ENCODE data around the gene IKZF3.
"Not testable (repeated sequence)": the region's sequence is repeated elsewhere in the genome, so short reads cannot be mapped to it uniquely, and the experiment has no call there.

The IKZF3 gene

DNA sequence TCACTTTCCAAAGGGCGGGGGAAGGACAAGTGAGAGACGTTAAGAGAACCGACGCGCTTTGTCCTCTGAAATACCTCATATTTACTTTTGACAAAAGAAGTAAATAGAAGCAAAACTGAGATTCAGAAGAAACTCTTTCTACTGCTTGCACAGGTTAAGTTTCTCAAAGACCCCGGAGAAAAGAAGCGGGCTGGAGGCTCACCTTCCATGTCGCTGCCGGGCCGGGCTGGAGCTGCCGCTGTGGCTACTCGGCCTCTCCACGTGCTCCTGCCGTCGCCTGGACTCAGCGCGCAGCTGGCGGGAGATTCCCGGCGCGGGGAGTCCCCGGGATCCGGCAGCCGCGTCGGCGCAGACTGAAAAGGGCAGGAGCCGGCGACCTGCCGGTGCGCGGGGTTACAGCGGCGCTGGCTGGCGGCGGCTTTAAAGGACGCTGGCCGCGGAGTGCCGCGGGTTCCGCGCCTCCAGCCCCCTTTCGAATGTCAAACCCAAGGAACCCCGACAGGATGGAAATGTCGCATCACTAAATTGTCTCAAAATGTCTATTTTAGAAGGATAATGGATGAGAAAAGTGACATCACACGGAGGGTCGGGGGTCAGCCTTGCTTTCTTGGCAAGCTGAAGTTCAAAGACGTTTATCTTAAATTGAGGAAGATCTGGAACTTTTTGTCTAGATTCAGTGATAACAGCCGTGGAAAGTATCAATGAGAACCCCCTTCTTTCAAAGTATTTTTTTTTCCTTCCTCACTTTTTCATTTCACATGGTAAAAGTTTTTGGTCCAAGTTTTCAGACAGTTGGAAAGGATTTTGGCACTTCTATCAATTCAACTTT lies at the start of gene IKZF3:
Gene IKZF3, minus strand, starts transcription at position 395 of the 829 bp plus-strand sequence. Its CDS starts 186 bp downstream, at position 209.
- peaks cover 70% of the 10 kb centered on the region for H3K4me1 Mint-ChIP-seq (ENCODE audit: low read depth)
- peak within 1 kb of the TSS; percentile 99 for H3K27ac Mint-ChIP-seq
- H3K36me3 Mint-ChIP-seq: peaks cover 4% of the 10 kb centered on the region
- H3K27me3 Mint-ChIP-seq: no peaks in the 10 kb centered on the region
- no peaks in the 10 kb centered on the region for H3K9me3 Mint-ChIP-seq (ENCODE audit: low read depth)
- H3K4me3 Mint-ChIP-seq: peak within 1 kb of the TSS; percentile 98

DNA sequence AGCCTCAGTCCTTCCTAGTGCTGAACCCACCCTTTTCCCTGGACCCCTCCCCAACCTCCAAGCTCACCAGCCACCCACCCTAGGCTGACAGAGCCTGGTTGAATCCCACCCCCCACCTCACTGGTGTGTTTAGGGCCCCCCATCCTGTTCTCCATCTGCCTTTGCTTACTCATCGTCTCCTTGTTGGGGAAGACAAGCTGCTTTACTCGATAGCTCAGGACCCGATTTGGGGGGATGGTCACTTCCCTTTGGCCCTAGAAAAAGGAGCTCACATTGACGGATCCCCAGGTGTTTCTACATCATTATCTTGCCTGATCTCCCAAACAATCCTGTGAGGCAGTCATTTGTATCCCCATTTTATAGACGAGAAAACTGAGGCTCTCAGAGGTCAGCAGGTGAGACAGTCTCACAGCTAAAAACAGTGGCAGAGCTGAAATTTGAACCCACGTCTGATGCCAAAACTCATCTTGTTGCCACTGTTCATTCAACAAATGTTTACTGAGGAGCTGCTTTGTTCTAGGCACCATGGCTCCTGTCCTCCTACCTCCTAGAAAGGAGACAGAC lies 44.8 kb upstream of the IKZF3 start:
- H3K27me3 Mint-ChIP-seq: no peaks in the 10 kb centered on the region
- H3K4me1 Mint-ChIP-seq (ENCODE audit: low read depth): peaks cover 6% of the 10 kb centered on the region
- no peak overlapping the region for H3K27ac Mint-ChIP-seq
- no peak overlapping the region for H3K4me3 Mint-ChIP-seq
- no peaks in the 10 kb centered on the region for H3K9me3 Mint-ChIP-seq (ENCODE audit: low read depth)
- H3K36me3 Mint-ChIP-seq: peaks cover 24% of the 10 kb centered on the region

DNA sequence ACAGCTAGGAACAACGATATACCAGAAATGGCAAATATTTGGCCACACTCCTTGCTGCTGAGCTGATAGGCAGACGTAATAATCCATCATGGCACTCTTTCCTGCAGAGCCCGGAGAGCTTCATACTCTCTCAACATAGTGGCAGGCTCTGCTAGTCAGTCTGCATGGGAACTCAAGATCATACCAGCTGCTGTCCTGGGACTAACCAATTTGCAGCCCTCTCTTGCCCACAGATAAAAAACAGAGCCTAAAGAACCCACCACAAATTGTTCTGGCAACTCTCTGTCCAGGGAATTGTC lies 40.8 kb upstream of the IKZF3 start:
- H3K27ac Mint-ChIP-seq: peak overlapping the region; percentile 61
- H3K4me3 Mint-ChIP-seq: no peak overlapping the region
- H3K9me3 Mint-ChIP-seq (ENCODE audit: low read depth): no peaks in the 10 kb centered on the region
- peaks cover 16% of the 10 kb centered on the region for H3K4me1 Mint-ChIP-seq (ENCODE audit: low read depth)
- H3K27me3 Mint-ChIP-seq: no peaks in the 10 kb centered on the region
- peaks cover 17% of the 10 kb centered on the region for H3K36me3 Mint-ChIP-seq

DNA sequence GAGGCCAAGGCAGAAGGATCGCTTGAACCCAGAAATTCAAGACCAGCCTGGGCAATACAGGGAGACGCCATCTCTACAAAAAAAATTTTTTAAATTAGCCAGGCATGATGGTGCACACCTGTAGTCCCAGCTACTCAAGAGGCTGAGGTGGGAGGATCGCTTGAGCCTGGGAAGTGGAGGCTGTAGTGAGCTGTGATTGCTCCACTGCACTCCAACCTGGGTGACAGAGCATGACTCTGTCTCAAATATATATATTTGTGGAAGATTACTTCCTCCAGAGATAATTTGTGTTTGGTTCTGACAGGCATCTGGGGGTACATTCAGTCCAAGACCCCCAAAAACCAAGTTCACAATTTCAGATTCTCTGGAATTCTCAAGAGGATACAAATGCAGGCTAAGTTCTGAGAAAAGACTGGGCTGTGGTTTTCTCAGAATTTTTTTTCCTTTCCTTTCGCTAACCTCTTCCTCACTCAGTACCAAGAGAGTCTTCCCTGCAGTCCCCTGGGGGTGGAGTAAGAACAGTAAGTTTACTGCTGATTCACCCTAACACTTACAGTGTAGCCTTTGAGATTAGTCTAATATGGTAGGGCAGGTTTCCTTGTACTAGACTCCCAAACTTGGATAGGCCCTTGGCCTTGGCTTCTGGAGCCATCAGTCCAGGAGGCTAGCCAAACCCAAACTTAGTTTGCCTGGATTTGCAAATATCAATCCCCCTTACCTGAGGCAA lies 39.2 kb upstream of the IKZF3 start:
- no peaks in the 10 kb centered on the region for H3K9me3 Mint-ChIP-seq (ENCODE audit: low read depth)
- no peaks in the 10 kb centered on the region for H3K27me3 Mint-ChIP-seq
- peak overlapping the region; percentile 58 for H3K4me3 Mint-ChIP-seq
- peaks cover 23% of the 10 kb centered on the region for H3K36me3 Mint-ChIP-seq
- peak overlapping the region; percentile 64 for H3K27ac Mint-ChIP-seq
- H3K4me1 Mint-ChIP-seq (ENCODE audit: low read depth): peaks cover 16% of the 10 kb centered on the region

DNA sequence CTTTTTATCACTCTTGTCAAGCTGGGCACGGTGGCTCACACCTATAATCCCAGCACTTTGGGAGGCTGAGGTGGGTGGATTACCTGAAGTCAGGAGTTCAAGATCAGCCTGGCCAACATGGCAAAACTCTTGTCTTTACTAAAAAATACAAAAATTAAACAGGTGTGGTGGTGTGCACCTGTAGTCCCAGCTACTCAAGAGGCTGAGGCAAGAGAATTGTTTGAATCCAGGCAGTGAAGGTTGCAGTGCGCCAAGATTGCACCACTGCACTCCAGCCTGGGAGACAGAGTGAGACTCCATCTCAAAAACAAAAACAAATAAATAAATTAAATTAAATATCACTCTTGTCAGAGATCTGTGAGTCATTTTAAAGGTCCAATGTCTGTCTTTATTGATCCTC lies 37.9 kb upstream of the IKZF3 start:
- not testable (repeated sequence) for H3K4me3 Mint-ChIP-seq; H3K27me3 Mint-ChIP-seq; H3K27ac Mint-ChIP-seq; H3K9me3 Mint-ChIP-seq (ENCODE audit: low read depth)
- Mint-ChIP-seq H3K4me1 (ENCODE audit: low read depth) (peaks cover 16% of the 10 kb centered on the region), H3K36me3 (peaks cover 19% of the 10 kb centered on the region)

DNA sequence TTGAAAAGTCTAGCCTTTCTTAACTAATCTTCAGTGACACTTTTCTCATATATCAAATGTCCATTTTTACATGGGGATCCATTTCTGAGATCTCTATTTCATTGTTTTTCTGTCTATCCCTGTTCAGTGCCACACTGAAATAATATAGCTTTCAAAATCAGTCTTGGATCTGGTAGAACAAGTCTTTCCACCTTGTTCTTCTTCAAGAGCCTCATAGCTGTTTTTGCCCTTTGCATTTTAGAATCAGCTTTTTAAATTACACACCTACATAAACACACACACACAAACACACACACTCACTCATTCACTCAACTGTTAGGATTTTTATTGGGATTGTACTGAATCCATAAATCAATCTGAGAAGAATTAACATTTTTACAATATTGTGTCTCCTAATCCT lies 35.1 kb upstream of the IKZF3 start:
- Mint-ChIP-seq H3K9me3 (ENCODE audit: low read depth) (no peaks in the 10 kb centered on the region), H3K36me3 (peaks cover 6% of the 10 kb centered on the region), H3K4me1 (ENCODE audit: low read depth) (peaks cover 19% of the 10 kb centered on the region), H3K4me3 (no peak overlapping the region), H3K27me3 (no peaks in the 10 kb centered on the region), H3K27ac (no peak overlapping the region)

DNA sequence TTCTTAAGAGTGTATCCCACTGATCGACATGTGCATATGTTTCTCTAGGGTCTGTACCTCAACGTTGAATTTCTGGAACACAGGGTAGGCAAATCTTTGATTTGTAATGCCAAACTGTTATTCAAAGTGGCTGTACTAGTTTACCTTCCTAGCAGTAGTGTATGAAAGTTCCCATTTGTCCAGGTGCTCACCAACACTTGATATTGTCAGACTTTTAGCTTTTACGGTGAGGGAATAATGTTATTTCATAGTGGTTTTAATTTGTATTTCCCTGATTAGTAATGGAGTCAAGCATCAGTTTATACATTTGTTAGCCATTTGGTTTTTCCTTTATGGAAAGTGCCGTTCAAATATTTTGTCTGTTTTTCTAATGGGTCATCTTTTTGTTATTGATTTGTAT lies 34.0 kb upstream of the IKZF3 start:
- H3K9me3 Mint-ChIP-seq (ENCODE audit: low read depth): no peaks in the 10 kb centered on the region
- H3K27me3 Mint-ChIP-seq: no peaks in the 10 kb centered on the region
- H3K36me3 Mint-ChIP-seq: peaks cover 6% of the 10 kb centered on the region
- no peak overlapping the region for H3K27ac Mint-ChIP-seq
- H3K4me3 Mint-ChIP-seq: no peak overlapping the region
- H3K4me1 Mint-ChIP-seq (ENCODE audit: low read depth): peaks cover 12% of the 10 kb centered on the region

DNA sequence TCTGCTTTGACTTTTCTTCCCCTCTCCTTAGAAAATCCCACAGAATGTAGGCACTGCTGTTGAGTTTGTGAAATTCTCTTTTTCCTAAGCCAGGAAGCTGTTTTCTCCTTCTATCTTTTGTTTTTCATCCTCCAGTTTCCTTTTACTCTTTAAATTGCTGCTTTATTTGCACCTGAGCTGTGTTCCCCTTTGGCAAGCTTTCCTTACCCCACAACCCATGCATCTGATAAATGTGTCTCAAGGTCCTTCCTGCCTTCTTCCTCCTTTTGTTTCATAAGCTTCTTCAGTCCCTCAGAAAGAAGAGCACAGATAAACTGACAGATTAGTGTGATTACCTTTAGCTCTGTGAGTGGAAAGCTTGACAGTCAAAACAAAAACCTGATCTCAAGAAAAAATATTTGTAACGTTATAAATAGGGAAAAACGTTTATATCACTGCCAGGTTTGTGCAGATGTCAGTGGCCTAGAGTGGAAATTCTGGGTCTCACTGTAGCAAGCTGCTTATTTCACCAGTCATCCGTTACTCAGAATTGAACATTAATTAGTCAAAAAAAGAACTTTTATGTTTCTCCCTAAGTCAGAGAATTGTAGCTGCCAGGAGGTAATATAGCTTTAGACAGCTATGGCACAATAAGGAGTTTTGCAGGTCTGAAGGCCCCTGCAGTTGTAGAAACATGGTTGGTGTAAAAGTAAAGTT lies 30.7 kb upstream of the IKZF3 start:
- Mint-ChIP-seq H3K9me3 (ENCODE audit: low read depth) (no peaks in the 10 kb centered on the region), H3K4me3 (no peak overlapping the region), H3K4me1 (ENCODE audit: low read depth) (peaks cover 9% of the 10 kb centered on the region), H3K27me3 (no peaks in the 10 kb centered on the region), H3K27ac (peak overlapping the region; percentile 59), H3K36me3 (peaks cover 6% of the 10 kb centered on the region)

DNA sequence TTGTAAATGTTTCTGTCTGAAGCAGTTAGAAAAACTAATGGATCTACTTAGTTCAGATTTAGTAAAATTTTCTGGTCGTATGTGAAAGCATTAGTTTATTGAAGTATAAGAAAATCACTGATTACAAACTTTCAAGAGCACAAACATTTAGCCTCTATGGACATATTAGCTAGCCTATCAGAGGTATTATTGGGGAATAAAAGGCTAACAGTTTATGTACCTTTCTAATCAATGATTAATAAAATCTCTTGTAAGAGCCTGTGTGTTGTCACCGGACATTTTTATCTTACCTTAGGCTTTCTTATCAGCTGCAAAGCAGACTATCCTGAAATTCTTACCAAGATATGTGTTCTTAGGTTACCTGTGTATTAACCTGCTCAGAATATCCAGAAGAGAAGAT lies 25.1 kb upstream of the IKZF3 start:
- Mint-ChIP-seq H3K27me3 (no peaks in the 10 kb centered on the region), H3K4me1 (ENCODE audit: low read depth) (peaks cover 1% of the 10 kb centered on the region), H3K36me3 (no peaks in the 10 kb centered on the region), H3K4me3 (no peak overlapping the region), H3K27ac (no peak overlapping the region), H3K9me3 (ENCODE audit: low read depth) (no peaks in the 10 kb centered on the region)

DNA sequence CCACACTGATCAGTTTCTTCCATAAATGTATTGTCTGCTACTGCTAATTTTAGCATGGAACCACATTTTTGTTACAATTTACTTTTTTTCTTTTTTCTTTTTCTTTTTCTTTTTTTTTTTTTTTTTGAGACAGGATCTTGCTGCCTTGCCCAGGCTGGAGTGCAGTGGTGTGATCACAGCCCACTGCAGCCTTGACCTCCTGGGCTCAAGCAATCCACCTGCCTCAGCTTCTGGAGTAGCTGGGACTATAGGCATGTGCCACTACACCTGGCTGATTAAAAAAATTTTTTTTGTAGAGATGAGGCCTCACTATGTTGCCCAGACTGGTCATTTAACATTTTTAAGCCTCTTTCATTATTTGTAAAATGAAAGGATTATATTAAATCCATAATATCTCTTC lies 23.0 kb upstream of the IKZF3 start:
- Mint-ChIP-seq H3K4me3 (no peak overlapping the region), H3K9me3 (ENCODE audit: low read depth) (no peaks in the 10 kb centered on the region), H3K4me1 (ENCODE audit: low read depth) (peaks cover 1% of the 10 kb centered on the region), H3K36me3 (no peaks in the 10 kb centered on the region), H3K27me3 (no peaks in the 10 kb centered on the region), H3K27ac (no peak overlapping the region)

DNA sequence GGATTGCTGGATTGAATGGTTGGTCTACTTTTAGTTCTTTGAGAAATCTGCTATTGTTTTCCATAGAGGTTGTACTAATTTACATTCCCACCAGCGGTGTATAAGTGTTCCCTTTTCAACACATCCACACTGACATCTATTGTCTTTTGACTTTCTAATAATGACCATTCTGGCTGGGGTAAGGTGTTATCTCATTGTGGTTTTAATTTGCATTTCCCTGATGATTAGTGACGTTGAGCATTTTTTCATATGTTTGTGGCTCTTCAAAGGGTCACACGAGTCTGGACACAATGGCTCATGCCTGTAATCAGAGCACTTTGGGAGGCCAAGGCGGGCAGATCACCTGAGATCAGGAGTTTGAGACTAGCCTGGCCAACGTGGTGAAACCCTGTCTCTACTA lies 22.0 kb upstream of the IKZF3 start:
- not testable (repeated sequence) for H3K36me3 Mint-ChIP-seq; H3K27ac Mint-ChIP-seq; H3K4me1 Mint-ChIP-seq (ENCODE audit: low read depth); H3K4me3 Mint-ChIP-seq; H3K27me3 Mint-ChIP-seq; H3K9me3 Mint-ChIP-seq (ENCODE audit: low read depth)

DNA sequence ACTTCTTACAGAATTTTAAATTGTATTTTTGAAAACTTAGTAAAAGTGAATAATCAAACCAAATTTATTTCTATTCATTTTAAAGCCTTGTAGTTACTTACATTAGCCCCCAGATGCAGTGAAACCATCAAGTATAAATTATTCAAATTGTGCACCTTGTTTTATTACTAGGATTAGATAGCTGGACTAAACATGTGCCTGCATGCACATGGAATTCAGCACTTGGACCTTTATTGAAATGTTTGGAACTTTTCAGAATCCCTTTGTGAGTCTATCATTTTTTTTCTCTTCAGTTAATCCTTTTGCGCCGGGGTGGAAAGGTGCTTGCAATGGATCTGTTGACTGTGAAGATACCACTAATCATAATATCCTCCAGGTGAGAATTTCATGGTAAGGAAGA lies 8.6 kb upstream of the IKZF3 start:
- Mint-ChIP-seq H3K36me3 (no peaks in the 10 kb centered on the region), H3K27me3 (no peaks in the 10 kb centered on the region), H3K4me3 (no peak overlapping the region), H3K27ac (no peak overlapping the region), H3K4me1 (ENCODE audit: low read depth) (peaks cover 8% of the 10 kb centered on the region), H3K9me3 (ENCODE audit: low read depth) (no peaks in the 10 kb centered on the region)

DNA sequence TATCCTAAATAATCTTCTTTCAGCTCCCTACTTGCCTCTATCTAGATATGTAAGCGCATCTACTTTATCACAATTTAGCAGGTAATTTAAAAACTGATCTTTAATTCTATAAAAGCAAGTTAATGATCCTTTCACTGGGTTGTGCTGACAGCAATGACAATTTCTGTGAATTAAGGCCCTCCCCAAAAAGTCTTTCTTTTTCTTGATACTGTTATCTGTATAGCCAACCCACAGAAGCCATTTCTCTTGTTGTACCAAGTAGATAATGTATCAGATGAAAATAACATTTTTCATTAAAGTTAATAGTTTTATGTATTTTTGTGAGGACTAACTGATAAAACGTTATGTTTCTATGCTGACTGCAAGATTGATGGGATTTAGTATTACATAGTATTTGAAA lies 7.7 kb upstream of the IKZF3 start:
- Mint-ChIP-seq H3K4me1 (ENCODE audit: low read depth) (peaks cover 17% of the 10 kb centered on the region), H3K27me3 (no peaks in the 10 kb centered on the region), H3K36me3 (no peaks in the 10 kb centered on the region), H3K27ac (no peak overlapping the region), H3K9me3 (ENCODE audit: low read depth) (no peaks in the 10 kb centered on the region), H3K4me3 (no peak overlapping the region)

DNA sequence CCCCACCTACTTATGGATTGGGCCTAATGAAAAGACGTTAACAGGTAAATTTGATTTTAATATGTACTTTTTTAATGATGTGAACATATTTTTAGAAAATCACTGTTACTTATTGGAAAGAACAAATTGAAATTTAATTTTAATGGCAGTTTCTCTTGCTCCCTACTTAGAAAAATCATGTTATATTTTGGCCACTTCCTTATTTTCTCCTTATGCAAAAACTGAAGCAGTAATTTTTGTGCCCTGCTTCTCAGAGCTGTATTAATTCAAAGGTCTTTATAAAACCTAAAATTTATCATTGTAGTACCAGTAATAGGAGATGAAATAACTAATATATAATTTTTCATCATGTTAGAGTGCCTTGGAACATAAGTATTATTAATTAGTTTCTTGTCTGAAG lies 6.7 kb upstream of the IKZF3 start:
- H3K4me3 Mint-ChIP-seq: no peak overlapping the region
- no peak overlapping the region for H3K27ac Mint-ChIP-seq
- no peaks in the 10 kb centered on the region for H3K9me3 Mint-ChIP-seq (ENCODE audit: low read depth)
- H3K4me1 Mint-ChIP-seq (ENCODE audit: low read depth): peaks cover 26% of the 10 kb centered on the region
- H3K27me3 Mint-ChIP-seq: no peaks in the 10 kb centered on the region
- H3K36me3 Mint-ChIP-seq: no peaks in the 10 kb centered on the region

DNA sequence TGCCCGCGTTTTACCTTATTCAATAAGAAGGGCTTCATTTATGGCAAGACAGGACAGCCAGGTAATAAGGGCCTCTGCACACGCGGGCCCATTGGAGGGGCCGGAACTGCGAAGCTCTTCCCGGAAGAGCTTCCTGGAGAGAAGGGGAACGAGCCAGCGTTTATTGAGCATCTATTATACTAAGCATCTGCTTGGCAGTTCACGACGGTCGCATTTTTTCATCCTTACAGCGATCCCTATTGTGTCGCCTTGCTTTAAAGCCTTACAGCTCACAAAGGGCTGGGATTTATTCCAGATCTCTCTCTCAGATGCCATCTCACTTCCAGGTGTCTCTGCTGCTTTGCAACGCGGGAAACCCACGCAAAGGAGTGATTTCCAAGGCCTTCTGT lies 4.4 kb upstream of the IKZF3 start:
- no peaks in the 10 kb centered on the region for H3K9me3 Mint-ChIP-seq (ENCODE audit: low read depth)
- no peaks in the 10 kb centered on the region for H3K36me3 Mint-ChIP-seq
- H3K27me3 Mint-ChIP-seq: no peaks in the 10 kb centered on the region
- H3K4me1 Mint-ChIP-seq (ENCODE audit: low read depth): peaks cover 43% of the 10 kb centered on the region
- H3K27ac Mint-ChIP-seq: peak overlapping the region; percentile 64
- peak overlapping the region; percentile 17 for H3K4me3 Mint-ChIP-seq

Data from activated naive CD8-positive, alpha-beta T cell (primary cell).